H1 (cell line): ENCODE results near the gene CDK3. TPM values are rescaled to one million over a fixed set of nuclear protein-coding genes. Genes with fewer than 3 reads are reported as not detected.

Source experiments
- CTCF ChIA-PET: fragments of 300-600 bp; sonication (Branson Sonifier 250); formaldehyde crosslinking; loops from one replicate; lab custom pipeline; 2021; ENCODE audit not compliant: partially characterized antibody; lab: Charles Lee
- POLR2A ChIA-PET: fragments of 300-600 bp; sonication (Branson Sonifier 250); formaldehyde crosslinking; loops from one replicate; lab custom pipeline; 2021; ENCODE audit warnings: inconsistent platforms; ENCODE audit not compliant: partially characterized antibody; lab: Charles Lee
- DNase-seq, 2 experiments: peaks; one replicate each; pipeline versions ENCODE4 v3.0.0 to v3.0.0-alpha.2; 2010 to 2022; ENCODE audit warnings: low spot score in 2 of 2, low read depth in 1 of 2, mixed read lengths in 1 of 2
- FAIRE-seq: peaks from 2 replicates; lab custom pipeline; 2011; peaks lifted over from hg19 to GRCh38; lab: Jason Lieb, UNC
- H2AFZ ChIP-seq: 2 replicates; pipeline ENCODE4 v1.8.1; 2012; ENCODE audit warnings: low read length, inconsistent platforms
- H2AK5ac ChIP-seq: 2 replicates; pipeline ENCODE4 v1.6.1; 2013; ENCODE audit warnings: low read depth, low read length
- H2BK120ac ChIP-seq: replicated peaks from 2 replicates; pipeline ENCODE3; 2013; ENCODE audit warnings: low read depth, low read length, inconsistent platforms
- H2BK12ac ChIP-seq: 2 replicates; pipeline ENCODE4 v1.6.1; 2013; ENCODE audit warnings: low read depth, low read length
- H2BK15ac ChIP-seq: 2 replicates; pipeline ENCODE4 v1.6.1; 2013; ENCODE audit warnings: low read length
- H2BK20ac ChIP-seq: 2 replicates; pipeline ENCODE4 v1.6.1; 2013; ENCODE audit warnings: low read length
- H2BK5ac ChIP-seq: 2 replicates; pipeline ENCODE4 v1.6.1; 2013; ENCODE audit warnings: low read depth, low read length
- H3K14ac ChIP-seq: 2 replicates; pipeline ENCODE4 v1.6.1; 2013; ENCODE audit warnings: inconsistent platforms; ENCODE audit not compliant: insufficient read length
- H3K18ac ChIP-seq: 2 replicates; pipeline ENCODE4 v1.6.1; 2013; ENCODE audit warnings: low read length; ENCODE audit errors: extremely low read depth
- H3K23ac ChIP-seq: 2 replicates; pipeline ENCODE4 v1.6.1; 2013; ENCODE audit warnings: inconsistent platforms; ENCODE audit not compliant: insufficient read length
- H3K23me2 ChIP-seq: 2 replicates; pipeline ENCODE4 v1.6.1; 2013; ENCODE audit warnings: low read depth, low read length
- H3K27ac ChIP-seq: 2 replicates; pipeline ENCODE4 v1.6.1; 2011; ENCODE audit warnings: low read depth, low read length, inconsistent platforms
- H3K27me3 ChIP-seq, 4 experiments: replicated peaks in 1 of 4; 1 replicate in 1 of 4; 2 replicates in 3 of 4; pipeline versions ENCODE4 v1.6.1 to v1.8.1; 2011 to 2013; ENCODE audit warnings: low read length in 3 of 4, mild to moderate bottlenecking in 3 of 4, inconsistent platforms in 2 of 4, mixed read lengths in 2 of 4, moderate library complexity in 1 of 4; ENCODE audit not compliant: control insufficient read depth in 3 of 4, insufficient read depth in 3 of 4; ENCODE audit errors: extremely low read depth in 1 of 4
- H3K36me3 ChIP-seq, 4 experiments: 2 replicates each; pipeline versions ENCODE4 v1.6.1 to v1.8.1; 2011 to 2013; ENCODE audit warnings: mild to moderate bottlenecking in 4 of 4, low read length in 3 of 4, moderate library complexity in 2 of 4, control low read depth in 1 of 4, inconsistent platforms in 1 of 4; ENCODE audit not compliant: insufficient read depth in 4 of 4, control insufficient read depth in 2 of 4
- H3K4ac ChIP-seq: replicated peaks from 2 replicates; pipeline ENCODE3; 2013; ENCODE audit warnings: low read length, low read depth, mixed read lengths, inconsistent platforms; ENCODE audit not compliant: insufficient read length
- H3K4me1 ChIP-seq, 4 experiments: replicated peaks in 1 of 4; 1 replicate in 1 of 4; 2 replicates in 3 of 4; pipeline versions ENCODE4 v1.6.1 to v1.8.1; 2011 to 2013; ENCODE audit warnings: low read length in 3 of 4, inconsistent platforms in 2 of 4, mixed read lengths in 1 of 4; ENCODE audit not compliant: insufficient read depth in 4 of 4, control insufficient read depth in 3 of 4
- H3K4me2 ChIP-seq, 2 experiments: 2 replicates each; pipeline versions ENCODE4 v1.6.1 to v1.8.1; 2011 to 2013; ENCODE audit warnings: low read depth in 2 of 2, low read length in 2 of 2, control low read depth in 1 of 2, inconsistent platforms in 1 of 2, mild to moderate bottlenecking in 1 of 2; ENCODE audit not compliant: insufficient read depth in 1 of 2
- H3K4me3 ChIP-seq, 4 experiments: fragments of 200-600, 300-600 bp in 1 of 4; sonication (generic), shearing (Covaris generic), sonication (Bioruptor Twin) in 1 of 4; 2 replicates each; pipeline versions ENCODE4 v1.5.1 to v1.8.1; 2011 to 2016; ENCODE audit warnings: low read length in 4 of 4, low read depth in 3 of 4, control low read depth in 2 of 4, inconsistent platforms in 2 of 4, mild to moderate bottlenecking in 2 of 4, mixed read lengths in 1 of 4, moderate library complexity in 1 of 4; ENCODE audit not compliant: insufficient read depth in 2 of 4; ENCODE audit errors: extremely low read depth in 1 of 4
- H3K56ac ChIP-seq: replicated peaks from 2 replicates; pipeline ENCODE3; 2013; ENCODE audit warnings: low read depth, mild to moderate bottlenecking, mixed read lengths, low read length, inconsistent platforms; ENCODE audit not compliant: insufficient read length
- H3K79me1 ChIP-seq: 2 replicates; pipeline ENCODE4 v1.6.1; 2013; ENCODE audit warnings: low read depth, low read length, control low read depth
- H3K79me2 ChIP-seq, 2 experiments: 2 replicates each; pipeline versions ENCODE4 v1.6.1 to v1.8.1; 2012 to 2013; ENCODE audit warnings: low read length in 2 of 2, mild to moderate bottlenecking in 2 of 2, inconsistent platforms in 1 of 2; ENCODE audit not compliant: insufficient read depth in 2 of 2, control insufficient read depth in 1 of 2
- H3K9ac ChIP-seq, 4 experiments: replicated peaks in 1 of 4; 1 replicate in 1 of 4; 2 replicates in 3 of 4; pipeline versions ENCODE4 v1.6.1 to v1.8.1; 2011 to 2013; ENCODE audit warnings: low read depth in 3 of 4, low read length in 3 of 4, control low read depth in 2 of 4, mild to moderate bottlenecking in 2 of 4, moderate library complexity in 2 of 4, inconsistent platforms in 1 of 4; ENCODE audit errors: extremely low read depth in 1 of 4
- H3K9me3 ChIP-seq, 2 experiments: 2 replicates each; pipeline versions ENCODE4 v1.6.1 to v1.8.1; 2012 to 2013; ENCODE audit warnings: mild to moderate bottlenecking in 2 of 2, moderate library complexity in 2 of 2, control low read depth in 1 of 2, inconsistent platforms in 1 of 2, low read depth in 1 of 2, low read length in 1 of 2, mixed read lengths in 1 of 2; ENCODE audit not compliant: insufficient read depth in 2 of 2
- H4K20me1 ChIP-seq, 2 experiments: replicated peaks in 1 of 2; 2 replicates each; pipeline versions ENCODE3 to v1.8.1; 2011 to 2013; ENCODE audit warnings: inconsistent platforms in 2 of 2, low read length in 2 of 2, mild to moderate bottlenecking in 1 of 2; ENCODE audit not compliant: insufficient read depth in 2 of 2, control insufficient read depth in 1 of 2
- H4K5ac ChIP-seq: 2 replicates; pipeline ENCODE4 v1.6.1; 2013; ENCODE audit warnings: low read length, low read depth, mixed read lengths, inconsistent platforms; ENCODE audit not compliant: insufficient read length
- H4K8ac ChIP-seq: 2 replicates; pipeline ENCODE4 v1.8.0; 2013; ENCODE audit warnings: mild to moderate bottlenecking, moderate library complexity, low read length, inconsistent platforms; ENCODE audit not compliant: insufficient read depth; ENCODE audit errors: extremely low read depth
- H4K91ac ChIP-seq: replicated peaks from 2 replicates; pipeline ENCODE3; 2013; ENCODE audit warnings: low read length, mixed read lengths, inconsistent platforms; ENCODE audit not compliant: insufficient read length
- BCL11A ChIP-seq, 2 experiments: IDR thresholded peaks; one replicate each; pipeline ENCODE4 v1.6.1; 2011; ENCODE audit warnings: low read depth in 2 of 2, low read length in 2 of 2, mild to moderate bottlenecking in 2 of 2
- CBX5 ChIP-seq: fragments of 300-800, 300-1000 bp; sonication (generic); IDR thresholded peaks from 2 replicates; pipeline ENCODE4 v1.7.1; 2016; ENCODE audit warnings: antibody characterized with exemption, low read length, low read depth
- CHD2 ChIP-seq: IDR thresholded peaks from 2 replicates; pipeline ENCODE4 v1.6.1; 2012; ENCODE audit warnings: low read length, improper control_type of control experiment
- CREB1 ChIP-seq: IDR thresholded peaks from 2 replicates; pipeline ENCODE4 v1.6.1; 2012; ENCODE audit warnings: inconsistent platforms
- EP300 ChIP-seq, 2 experiments: IDR thresholded peaks; 1 replicate in 1 of 2; 2 replicates in 1 of 2; pipeline ENCODE4 v1.6.1; 2011 to 2012; ENCODE audit warnings: low read depth in 2 of 2, low read length in 2 of 2, mild to moderate bottlenecking in 2 of 2, borderline replicate concordance in 1 of 2, inconsistent platforms in 1 of 2, moderate library complexity in 1 of 2
- GABPA ChIP-seq: IDR thresholded peaks from 2 replicates; pipeline ENCODE4 v1.6.1; 2011; ENCODE audit warnings: mild to moderate bottlenecking, low read length, moderate library complexity, borderline replicate concordance; ENCODE audit not compliant: insufficient read depth
- KDM5A ChIP-seq: fragments of 200-600 bp; IDR thresholded peaks from 2 replicates; pipeline ENCODE4 v1.7.1; 2012; ENCODE audit warnings: mild to moderate bottlenecking, low read length, inconsistent platforms, mixed read lengths
- PHF8 ChIP-seq: fragments of 200-600 bp; sonication (generic); conservative IDR thresholded peaks from 2 replicates; pipeline ENCODE4 v1.7.1; 2012; ENCODE audit warnings: low read depth, mild to moderate bottlenecking, inconsistent platforms, low read length, moderate library complexity
- RBBP5 ChIP-seq: IDR thresholded peaks from 2 replicates; pipeline ENCODE4 v1.7.1; 2012; ENCODE audit warnings: low read depth, mild to moderate bottlenecking, inconsistent platforms, low read length, moderate library complexity, borderline replicate concordance
- RFX5 ChIP-seq: IDR thresholded peaks from 2 replicates; pipeline ENCODE4 v1.6.1; 2011; ENCODE audit warnings: low read depth, low read length, improper control_type of control experiment, borderline replicate concordance
- RNF2 ChIP-seq: fragments of 200-900, 300-1000 bp; sonication (generic); IDR thresholded peaks from 2 replicates; pipeline ENCODE4 v1.7.1; 2016; ENCODE audit warnings: borderline replicate concordance, low read depth, mild to moderate bottlenecking, antibody characterized with exemption, low read length; ENCODE audit not compliant: poor library complexity, severe bottlenecking; ENCODE audit errors: missing control alignments
- SAP30 ChIP-seq: fragments of 300-600 bp; sonication (generic); IDR thresholded peaks from 2 replicates; pipeline ENCODE4 v1.7.1; 2012; ENCODE audit warnings: low read length, moderate library complexity, mild to moderate bottlenecking, inconsistent platforms; ENCODE audit not compliant: insufficient read depth, insufficient replicate concordance
- SP4 ChIP-seq: IDR thresholded peaks from 2 replicates; pipeline ENCODE4 v1.6.1; 2012; ENCODE audit warnings: low read length, inconsistent platforms
- WGBS, 2 experiments: shearing (Covaris generic) in 1 of 2; methylation state at CpG; one replicate each; pipeline versions ENCODE4 v1.1.6 to v1.1.7; 2013 to 2015; ENCODE audit warnings: low lambda C conversion rate in 2 of 2, mixed read lengths in 2 of 2, inconsistent platforms in 1 of 2, low coverage in 1 of 2, missing lambda C conversion rate in 1 of 2; ENCODE audit not compliant: insufficient replicate concordance in 2 of 2, insufficient coverage in 1 of 2, insufficient read length in 1 of 2; ENCODE audit errors: extremely low coverage in 1 of 2, missing lambda C conversion rate in 1 of 2; 5-methylcytosine and 5-hydroxymethylcytosine counted together
- polyA plus RNA-seq, 7 experiments: library from polyadenylated mRNA; depleted of rRNA in 3 of 7; stranded (reverse) in 5 of 7; unstranded in 2 of 7; fragments of >200 nt in 5 of 7; fragments of 200-250 nt in 2 of 7; gene quantifications; 1 replicate in 5 of 7; 2 replicates in 1 of 7; 4 replicates in 1 of 7; pipeline versions ENCODE4 v1.2.1 to v1.2.3, GENCODE V29; 2011 to 2013; ENCODE audit warnings: missing spikeins in 2 of 7, mixed read lengths in 2 of 7
- total RNA-seq: library from RNA; stranded (reverse); fragmentation: NEBNext Ultra II Directional; extraction: Animal tissue kit (Norgen Biotek cat#: 25700); gene quantifications from 2 replicates; pipeline ENCODE4 v1.2.1, GENCODE V29; 2021

Gene CDK3
- total and polyA plus RNA-seq, 2 of the 8 experiments (the other 6 are each of a cell fraction or from before 2014, with no cell fraction given), result 10.0 to 14.6 TPM

- Histone ChIP-seq H3K4me2 (no peak overlapping the region), H3K36me3 (peaks cover 27 to 72% (median 58%) of the 10 kb centered on the region in 4 experiments), H2BK12ac (no peak overlapping the region), H3K56ac (no peak overlapping the region), H2BK20ac (no peak overlapping the region), H2BK120ac (no peak overlapping the region), H3K4me1 (peaks cover 0 to 2% (median 0%) of the 10 kb centered on the region in 4 experiments; a peak in 1 of 7 replicates), H2BK15ac (no peak overlapping the region), H3K27ac (no peak overlapping the region), H2BK5ac (no peak overlapping the region), H3K27me3 (no peaks in the 10 kb centered on the region), H3K4me3 (no peak overlapping the region), H3K14ac (no peak overlapping the region), H3K23me2 (no peaks in the 10 kb centered on the region), H3K4ac (no peak overlapping the region), H3K9ac (no peak overlapping the region), H3K23ac (no peak overlapping the region), H4K91ac (no peak overlapping the region), H3K79me1 (no peaks in the 10 kb centered on the region; the same call in 1 of the 2 replicates), H3K9me3 (no peaks in the 10 kb centered on the region), H4K20me1 (no peaks in the 10 kb centered on the region), H3K79me2 (no peaks in the 10 kb centered on the region), H4K5ac (no peak overlapping the region), H3K18ac (no peak overlapping the region), H2AK5ac (no peak overlapping the region), H4K8ac (no peak overlapping the region), H2AFZ (no peak overlapping the region)
- POLR2A ChIA-PET, result interaction anchor here (0.6 to 1.4 kb wide), 4 partner anchors 8 to 33 kb away, joined by 3 to 5 read pairs (median 4); no protein-coding TSS in a partner anchor
- no peak for FAIRE-seq
- DNase-seq, result no peak
- WGBS, 2 experiments, result 94% methylated on average over 9 of the region's 9 CpGs; no CpG with 5 or more reads in 1 of the 2 experiments
- CTCF ChIA-PET, result interaction anchor here (0.6 to 1.3 kb wide), 6 partner anchors 16 to 769 kb away, joined by 3 to 5 read pairs (median 3); no protein-coding TSS in a partner anchor
- TF ChIP-seq EP300 (IDR thresholded peaks at IDR 0.05; ENCODE audit: borderline replicate concordance in 1 of 2, low read depth in 2 of 2, low read length in 2 of 2) (no peak), KDM5A (no peak), RBBP5 (no peak), RFX5 (no peak), SAP30 (no peak), CREB1 (no peak), CHD2 (no peak), BCL11A (IDR thresholded peaks at IDR 0.05; ENCODE audit: low read depth in 2 of 2, low read length in 2 of 2) (no peak), CBX5 (no peak), PHF8 (no peak), SP4 (no peak), GABPA (no peak), RNF2 (no peak)
Observed at GRCh38 chr17:76048025-76048605, 47.5 kb downstream of the CDK3 start.
